Activated CD8-positive, alpha-beta memory T cell treated with anti-CD3 and anti-CD28 coated beads for 4 hours (primary cell): Measurements from ENCODE around the gene RGS21.

Experiments
- DNase-seq, 2 donors: peaks; one replicate each; pipeline ENCODE4 v3.0.0-alpha.2; 2020; ENCODE audit warnings: low read depth in 2 of 2

Gene RGS21

GRCh38 chr1:192378878-192379277, 62.1 kb downstream of the RGS21 start:
- DNase-seq: no peak

GRCh38 chr1:192379554-192379953, 62.8 kb downstream of the RGS21 start:
- DNase-seq: no peak

- no peak for DNase-seq
Observed at GRCh38 chr1:192382758-192383157, 66.0 kb downstream of the RGS21 start.

GRCh38 chr1:192386051-192386650, 69.4 kb downstream of the RGS21 start:
- no peak for DNase-seq

- DNase-seq: no peak
Observed at GRCh38 chr1:192395211-192395610, 78.4 kb downstream of the RGS21 start.

- DNase-seq: no peak
Observed at GRCh38 chr1:192395895-192396294, 79.1 kb downstream of the RGS21 start.

GRCh38 chr1:192399161-192399560, 82.4 kb downstream of the RGS21 start:
- DNase-seq: no peak

- DNase-seq: no peak
Observed at GRCh38 chr1:192401825-192402224, 85.0 kb downstream of the RGS21 start.

GRCh38 chr1:192402571-192402970, 85.8 kb downstream of the RGS21 start:
- no peak for DNase-seq

- no peak for DNase-seq
Observed at GRCh38 chr1:192407206-192407605, 90.4 kb downstream of the RGS21 start.
